Measurements from ENCODE around the gene LANCL2.

- TF ChIP-seq, protein P1, sequence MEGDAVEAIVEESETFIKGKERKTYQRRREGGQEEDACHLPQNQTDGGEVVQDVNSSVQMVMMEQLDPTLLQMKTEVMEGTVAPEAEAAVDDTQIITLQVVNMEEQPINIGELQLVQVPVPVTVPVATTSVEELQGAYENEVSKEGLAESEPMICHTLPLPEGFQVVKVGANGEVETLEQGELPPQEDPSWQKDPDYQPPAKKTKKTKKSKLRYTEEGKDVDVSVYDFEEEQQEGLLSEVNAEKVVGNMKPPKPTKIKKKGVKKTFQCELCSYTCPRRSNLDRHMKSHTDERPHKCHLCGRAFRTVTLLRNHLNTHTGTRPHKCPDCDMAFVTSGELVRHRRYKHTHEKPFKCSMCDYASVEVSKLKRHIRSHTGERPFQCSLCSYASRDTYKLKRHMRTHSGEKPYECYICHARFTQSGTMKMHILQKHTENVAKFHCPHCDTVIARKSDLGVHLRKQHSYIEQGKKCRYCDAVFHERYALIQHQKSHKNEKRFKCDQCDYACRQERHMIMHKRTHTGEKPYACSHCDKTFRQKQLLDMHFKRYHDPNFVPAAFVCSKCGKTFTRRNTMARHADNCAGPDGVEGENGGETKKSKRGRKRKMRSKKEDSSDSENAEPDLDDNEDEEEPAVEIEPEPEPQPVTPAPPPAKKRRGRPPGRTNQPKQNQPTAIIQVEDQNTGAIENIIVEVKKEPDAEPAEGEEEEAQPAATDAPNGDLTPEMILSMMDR (IDR thresholded peaks at IDR 0.05) = no peak
- TF ChIP-seq POLR2A (IDR thresholded peaks at IDR 0.05) = no peak
Observed at GRCh38 chr7:55449992-55450535, 84.9 kb downstream of the LANCL2 start.

Measured in uterus (tissue), 2 donors.